Measurements from ENCODE around the gene SYMPK.

Gene SYMPK

DNA sequence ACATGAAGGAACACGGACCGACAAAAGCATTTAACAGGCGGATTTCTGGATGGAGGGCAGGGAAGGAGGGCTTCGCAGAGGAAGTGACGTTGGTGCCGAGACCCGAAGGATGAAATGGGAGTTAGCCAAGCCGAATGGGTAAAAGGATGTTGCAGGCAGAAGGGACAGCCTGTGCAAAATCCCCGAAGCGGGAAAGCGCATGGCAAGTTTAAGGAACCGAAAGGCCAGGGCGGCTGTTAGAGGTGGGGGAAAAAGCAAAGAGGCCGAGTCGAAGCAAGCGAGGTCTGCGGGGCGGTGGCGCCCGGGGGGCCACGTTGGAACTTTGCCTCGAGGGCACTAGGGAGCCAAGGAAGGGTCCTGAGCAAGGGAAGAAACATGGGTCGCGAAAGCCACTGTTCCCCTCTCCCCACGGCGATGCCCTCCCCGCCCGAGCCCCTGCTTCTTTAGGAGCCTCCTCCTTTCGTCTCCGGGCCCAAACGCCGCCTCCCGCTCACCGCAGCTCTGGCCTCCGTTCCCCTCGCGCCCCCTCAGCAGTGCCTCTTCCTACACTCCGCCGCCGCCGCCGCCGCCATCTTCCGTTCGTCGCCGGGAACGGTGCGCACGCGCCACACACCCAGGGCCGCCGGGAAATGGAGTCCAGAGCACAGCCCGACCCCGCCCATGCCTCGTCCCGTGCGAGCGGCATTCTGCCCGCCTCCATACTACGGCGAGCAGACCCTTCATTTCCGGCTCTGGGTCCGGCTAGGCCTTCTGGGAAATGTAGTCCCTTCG, at the start of gene SYMPK:
SYMPK (minus strand) TSS at position 584 of the 771 bp plus-strand sequence. CDS start 8,652 bp downstream, outside the sequence.
- DNase-seq (ENCODE audit: low spot score), result peak; percentile 100

GRCh38 chr19:45911291-45911690, 48.3 kb upstream of the SYMPK start:
- no peak for DNase-seq (ENCODE audit: low spot score)

- DNase-seq (ENCODE audit: low spot score), result no peak
These were observed 46.0 kb upstream of the SYMPK start for GRCh38 chr19:45908956-45909355.

- DNase-seq (ENCODE audit: low spot score), result no peak
These were observed 43.3 kb upstream of the SYMPK start for GRCh38 chr19:45906221-45906620.

DNA sequence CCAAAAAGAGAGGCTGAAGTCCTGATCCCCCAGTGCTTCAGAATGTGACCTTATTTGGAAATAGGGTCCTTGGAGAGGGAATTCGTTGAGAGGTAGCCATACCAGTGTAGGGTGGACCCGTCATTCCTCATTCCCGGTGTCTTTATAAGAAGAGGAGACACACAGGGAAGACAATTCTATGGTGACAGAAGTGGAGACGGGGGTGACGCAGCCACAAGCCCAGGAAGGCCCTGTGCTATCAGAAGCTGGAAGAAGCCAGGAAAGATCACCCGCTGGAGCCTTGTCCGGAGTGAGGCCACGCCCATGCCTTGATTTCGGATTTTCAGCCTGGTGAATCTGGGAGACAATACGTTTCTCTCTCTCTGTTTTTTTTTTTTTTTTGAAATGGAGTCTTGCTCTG, 42.1 kb upstream of the SYMPK start:
- DNase-seq (ENCODE audit: low spot score), result no peak

- peak; percentile 100 for DNase-seq (ENCODE audit: low spot score)
These were observed 40.0 kb upstream of the SYMPK start for GRCh38 chr19:45902651-45903625.

DNA sequence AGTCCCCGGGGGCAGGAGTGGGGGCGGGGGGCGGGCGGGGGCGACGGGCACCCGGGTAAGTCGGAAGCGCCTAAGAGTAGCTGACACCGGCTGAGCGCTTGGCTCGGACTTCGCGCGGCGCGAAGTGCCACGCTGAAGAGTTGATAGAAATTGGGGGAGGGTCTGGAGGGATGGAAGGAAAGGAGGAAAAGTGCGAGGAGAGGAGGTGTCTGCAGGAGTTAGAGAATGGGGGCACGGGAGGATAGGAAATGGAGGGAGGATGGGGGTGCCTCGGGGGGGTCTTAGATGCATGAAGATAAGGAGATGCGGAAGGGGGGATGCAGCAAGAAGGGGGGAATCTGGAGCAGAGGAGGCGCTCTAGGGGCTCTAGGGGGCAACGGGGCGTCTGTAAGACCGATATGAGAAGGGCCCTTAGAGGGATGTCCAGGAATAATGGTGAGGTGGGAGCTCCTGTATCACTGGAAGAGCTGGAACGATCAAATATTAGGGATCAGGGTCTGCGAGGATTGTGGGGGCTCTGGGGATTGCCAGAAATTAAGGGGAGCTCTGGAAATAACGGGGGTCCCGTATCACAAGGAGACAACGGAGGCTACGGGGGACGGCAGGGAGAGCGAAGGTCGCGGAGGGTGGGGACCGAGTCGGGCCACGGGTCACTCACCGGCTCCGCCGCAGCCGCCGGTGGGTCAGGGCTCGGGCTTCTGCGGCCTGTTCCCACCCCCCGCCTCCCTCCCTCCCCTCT, 39.1 kb upstream of the SYMPK start, which contains the start of gene MYPOP:
MYPOP (minus strand) TSS at position 702 of the 739 bp plus-strand sequence. CDS start 840 bp downstream, outside the sequence.
- DNase-seq (ENCODE audit: low spot score), result peak; percentile 43

- DNase-seq (ENCODE audit: low spot score), result peak; percentile 32
These were observed 38.5 kb upstream of the SYMPK start for GRCh38 chr19:45901432-45901911.

DNA sequence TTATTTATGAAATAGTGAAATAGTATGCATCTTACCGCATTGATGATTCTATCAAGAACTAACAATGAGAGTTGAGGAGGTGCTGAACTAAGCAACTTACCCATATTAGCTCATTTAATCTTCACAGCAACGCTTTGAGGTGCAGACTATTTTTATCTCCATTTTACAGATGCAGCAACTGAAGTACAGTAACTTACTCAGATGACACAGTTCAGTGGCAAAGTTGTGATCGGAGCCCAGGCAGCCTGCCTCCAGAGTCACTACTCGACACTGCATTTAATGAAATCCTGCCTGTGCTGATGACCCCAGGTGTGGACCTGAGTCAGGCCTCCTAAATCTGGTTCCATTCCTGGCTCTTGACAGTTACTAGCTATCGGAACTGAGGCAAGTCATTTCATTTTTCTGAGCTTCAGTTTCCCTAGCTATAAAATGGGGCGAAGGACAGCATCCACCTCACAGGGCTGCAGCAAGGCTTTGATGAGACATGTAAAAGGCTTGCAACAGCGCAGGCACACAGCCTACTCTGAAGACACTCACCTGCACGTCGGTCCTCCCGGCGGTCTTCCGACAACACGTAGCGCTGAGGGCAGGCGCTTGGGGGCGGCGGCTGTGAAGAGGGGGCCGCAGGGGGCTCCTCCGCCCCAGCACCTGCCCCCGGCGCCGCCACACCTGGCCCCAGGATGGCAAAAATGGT, 37.9 kb upstream of the SYMPK start:
- peak; percentile 17 for DNase-seq (ENCODE audit: low spot score)

DNA sequence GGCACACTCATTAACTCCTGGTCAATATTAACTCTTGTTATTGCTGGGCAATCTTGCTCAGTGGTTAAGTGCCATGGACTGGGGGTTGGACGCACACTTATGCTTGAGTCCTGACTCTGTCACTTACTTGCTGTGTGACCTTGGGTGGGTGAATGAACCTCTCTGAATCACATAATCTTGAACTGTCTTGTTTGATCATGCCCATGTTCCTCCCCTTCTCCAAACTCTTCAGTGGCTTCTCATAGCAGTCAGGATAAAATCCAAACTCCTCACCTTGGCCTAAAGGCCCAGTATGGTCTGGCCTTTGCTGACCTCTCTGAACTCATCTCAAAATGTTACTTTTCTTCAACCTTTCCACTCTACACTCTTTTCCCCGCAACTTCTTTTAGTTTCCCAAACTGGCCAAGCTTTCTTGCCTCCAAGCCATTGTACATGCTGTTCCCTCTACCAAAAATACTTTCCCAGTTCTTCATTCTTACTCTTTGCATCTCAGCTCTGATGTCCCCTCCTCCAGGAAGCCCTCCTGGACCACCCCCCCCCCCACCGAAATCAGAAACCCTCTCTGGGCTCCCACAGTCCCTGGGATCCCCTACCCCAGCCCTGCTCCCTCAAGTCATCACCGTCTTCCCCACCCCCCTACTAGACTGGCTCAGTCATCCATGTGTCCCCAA, 37.1 kb upstream of the SYMPK start:
- DNase-seq (ENCODE audit: low spot score), result no peak

DNA sequence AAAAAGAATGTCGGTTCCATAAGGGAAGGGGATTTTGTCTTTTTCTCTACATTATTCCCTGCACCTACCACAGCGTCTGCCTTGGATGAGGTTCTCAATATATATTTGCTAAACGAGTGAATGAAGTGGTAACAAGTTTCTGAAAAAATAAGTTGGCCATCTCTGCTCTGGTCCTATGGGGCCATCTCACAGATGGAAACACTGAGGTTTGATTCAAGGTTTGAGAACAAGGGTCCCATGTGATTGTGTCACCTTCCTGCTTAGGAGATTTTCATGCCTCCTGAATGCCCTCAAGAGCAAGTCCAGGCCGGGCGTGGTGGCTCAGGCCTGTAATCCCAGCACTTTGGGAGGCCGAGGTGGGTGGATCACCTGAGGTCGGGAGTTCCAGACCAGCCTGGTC, 36.3 kb upstream of the SYMPK start:
- no peak for DNase-seq (ENCODE audit: low spot score)

GRCh38 chr19:45897261-45897812, 34.4 kb upstream of the SYMPK start:
- DNase-seq (ENCODE audit: low spot score), result no peak

DNA sequence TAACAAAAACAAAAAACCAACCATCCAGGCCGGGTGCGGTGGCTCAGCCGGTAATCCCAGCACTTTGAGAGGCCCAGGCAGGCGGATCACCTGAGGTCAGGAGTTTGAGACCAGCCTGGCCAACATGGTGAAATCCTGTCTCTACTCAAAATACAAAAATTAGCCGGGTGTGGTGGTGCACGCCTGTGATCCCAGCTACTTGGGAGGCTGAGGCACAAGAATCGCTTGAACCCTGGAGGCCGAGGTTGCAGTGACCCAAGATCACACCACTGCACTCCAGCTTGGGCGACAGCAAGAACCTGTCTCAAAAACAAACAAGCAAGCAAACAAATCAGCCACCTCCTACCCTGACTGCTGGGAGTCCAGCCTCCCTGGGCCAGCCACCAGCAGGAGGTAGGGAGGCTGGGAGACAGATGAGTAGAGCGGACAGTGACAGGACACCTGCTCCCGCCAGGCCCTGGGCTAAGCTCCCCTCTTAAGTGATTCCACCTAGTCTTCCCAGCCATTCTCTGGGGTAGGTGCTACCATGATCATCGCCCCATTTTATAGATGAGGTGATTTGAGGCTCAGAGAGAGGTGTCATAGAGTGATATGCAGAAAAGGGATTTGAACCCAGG, 33.1 kb upstream of the SYMPK start:
- peak; percentile 1 for DNase-seq (ENCODE audit: low spot score)

DNA sequence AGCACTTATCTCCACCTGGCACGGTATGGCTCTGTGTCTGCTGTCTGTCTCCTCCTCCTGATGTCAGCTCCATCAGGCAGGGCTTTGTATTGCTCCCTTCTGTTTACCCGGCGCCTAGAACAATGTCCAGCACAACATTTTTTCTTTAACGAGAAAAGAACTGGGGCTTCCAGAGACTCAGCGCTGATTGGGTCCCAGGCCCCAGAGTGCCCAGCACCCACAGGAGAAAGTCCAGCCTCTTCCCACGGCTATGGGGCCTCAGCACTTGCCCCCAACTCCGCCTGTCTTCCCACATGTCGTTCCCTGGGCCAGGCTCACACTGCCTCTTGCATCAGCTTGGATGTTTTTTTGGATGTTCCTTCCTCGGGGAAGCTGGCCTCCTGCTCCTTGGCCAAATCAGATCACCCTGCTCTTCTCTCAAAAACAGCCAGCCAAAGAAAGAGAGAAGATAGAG, 32.6 kb upstream of the SYMPK start:
- no peak for DNase-seq (ENCODE audit: low spot score)

DNA sequence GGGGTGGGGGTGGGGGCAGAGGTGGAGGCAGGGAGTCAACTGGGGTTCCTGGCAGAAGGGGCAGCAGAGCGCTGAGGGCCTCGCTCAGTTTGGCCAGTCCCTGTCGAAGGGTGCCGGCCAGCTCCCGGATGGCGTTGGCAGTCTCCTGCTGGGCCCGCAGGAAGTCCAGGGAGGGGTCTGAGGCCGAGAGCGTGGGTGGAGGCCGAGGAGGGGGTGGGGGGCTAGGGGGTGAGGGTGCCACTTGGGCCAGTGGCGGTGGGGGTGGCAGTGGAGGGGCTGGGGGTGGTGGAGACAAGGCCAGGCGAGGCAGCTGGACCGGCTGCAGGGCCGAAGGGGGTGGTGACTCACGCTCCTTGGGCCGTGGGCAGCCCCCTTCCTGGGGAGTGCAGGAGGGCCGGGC, 27.9 kb upstream of the SYMPK start:
- DNase-seq (ENCODE audit: low spot score), result no peak

GRCh38 chr19:45889210-45889885, 26.4 kb upstream of the SYMPK start:
- no peak for DNase-seq (ENCODE audit: low spot score)

- no peak for DNase-seq (ENCODE audit: low spot score)
These were observed 24.3 kb upstream of the SYMPK start for GRCh38 chr19:45887200-45887710.

DNA sequence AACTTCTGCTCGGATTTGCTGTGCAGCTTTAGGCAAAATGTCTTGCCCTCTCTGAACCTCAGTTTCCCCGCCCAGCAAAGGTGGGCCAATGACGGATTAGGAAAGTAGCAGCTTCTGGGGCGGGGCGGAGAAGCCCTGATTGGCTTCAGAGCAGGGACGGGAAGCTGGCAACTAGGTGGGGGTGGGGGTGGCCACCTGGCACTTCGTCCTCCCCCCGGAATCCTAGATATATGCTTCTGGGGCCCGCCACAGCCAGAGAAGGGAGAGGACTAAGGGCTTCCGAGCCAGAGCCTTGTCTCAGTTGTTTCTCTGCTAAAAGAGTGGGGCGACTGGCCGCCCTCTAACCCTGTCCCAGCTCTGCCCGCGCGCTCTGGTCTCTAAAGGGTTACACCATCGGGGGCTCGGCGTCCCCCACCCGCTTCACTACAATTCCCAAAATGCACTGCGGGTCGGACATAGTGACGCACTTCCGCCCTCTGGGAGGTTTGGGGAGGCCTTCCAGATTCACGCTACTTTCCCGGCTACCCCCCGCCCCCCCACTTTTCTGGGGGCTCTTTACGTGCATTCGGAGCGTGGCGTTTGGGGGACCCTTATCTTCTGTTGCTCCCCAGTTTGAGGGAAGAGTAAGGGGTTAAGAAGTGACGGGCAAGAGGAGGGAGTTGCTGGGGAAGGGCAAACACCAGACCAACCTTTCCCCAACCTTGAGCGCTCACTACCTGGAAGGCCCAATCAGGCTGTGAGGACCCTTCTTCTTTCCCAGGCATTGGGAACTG, 23.7 kb upstream of the SYMPK start:
- DNase-seq (ENCODE audit: low spot score), result peak; percentile 92

Measured in iPS-NIHi11 (cell line).